ENCODE measurements around the gene MRM3. TPM values are rescaled to one million over a fixed set of nuclear protein-coding genes. Genes with fewer than 3 reads are reported as not detected.

The MRM3 gene
- total RNA-seq, result 10.3 and 18.6 TPM in 2 replicates

GRCh38 chr17:781805-782731 is at the start of gene MRM3, which contains the start of gene GLOD4:
Gene MRM3 (plus strand): TSS chr17:782353. CDS start chr17:782379, 26 bp downstream.
Gene GLOD4 (minus strand): TSS chr17:782280. CDS start chr17:782255, 25 bp downstream.

DNA sequence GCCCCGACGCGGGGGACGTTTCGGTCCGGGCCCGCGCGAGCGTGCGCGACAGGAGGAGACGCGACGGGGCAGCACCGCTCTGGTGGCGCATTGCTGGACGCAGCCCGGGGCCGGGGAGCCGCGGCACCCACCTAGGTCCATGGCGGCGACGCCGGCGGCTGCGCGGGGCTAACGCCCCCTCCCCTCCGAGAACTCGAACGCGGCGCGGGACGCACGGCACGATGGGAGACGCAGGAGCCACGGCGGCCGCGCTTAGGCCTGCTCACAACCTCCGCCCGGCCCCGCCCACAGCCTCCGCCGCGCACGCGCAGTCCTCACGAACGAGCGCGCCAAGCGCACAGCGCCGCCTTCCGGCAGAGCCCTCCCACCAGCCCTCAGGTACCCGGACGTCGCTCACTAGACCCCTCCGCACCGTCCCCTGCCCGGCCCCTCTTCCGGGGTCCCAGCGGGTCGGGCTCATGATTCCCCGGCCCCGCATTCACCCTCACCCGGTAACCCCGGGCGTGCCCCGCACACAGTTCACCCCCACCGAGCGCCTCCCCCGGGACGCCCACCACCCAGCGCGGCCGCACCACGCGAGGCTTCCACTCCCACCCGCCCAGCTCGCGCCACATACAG is 30.0 kb upstream of the MRM3 start, which contains the start of gene GEMIN4:
TSS of gene GEMIN4 (minus strand) at position 263 of the 618 bp plus-strand sequence. CDS start at position 141, 122 bp downstream.

Other genes with a start within 250 kb of the MRM3 start
- gene VPS53, start 67.5 kb upstream of the MRM3 start, total RNA-seq, result 26.6 and 27.0 TPM in 2 replicates
- 12.3 and 17.8 TPM in 2 replicates for gene TLCD3A, start 49.8 kb upstream of the MRM3 start, total RNA-seq
- 13.5 and 18.7 TPM in 2 replicates for gene GEMIN4, start 30.1 kb upstream of the MRM3 start, total RNA-seq
- 31.5 and 40.6 TPM in 2 replicates for gene GLOD4, start 73 bp upstream of the MRM3 start, total RNA-seq
- 38.9 and 43.9 TPM in 2 replicates for gene NXN, start 197.4 kb downstream of the MRM3 start, total RNA-seq
- 12.6 and 14.9 TPM in 2 replicates for gene TIMM22, start 214.8 kb downstream of the MRM3 start, total RNA-seq